ENCODE measurements around the gene MLIP. TPM values are rescaled to one million over a fixed set of nuclear protein-coding genes. Genes with fewer than 3 reads are reported as not detected.
A peak's percentile ranks its signal among the peaks of the same experiment; 100 is the strongest.

Gene MLIP
- total and polyA plus RNA-seq, 2 of the 13 experiments (the other 11 are each of a cell fraction or from before 2014, with no cell fraction given), result 0.08 to 0.33 TPM

DNA sequence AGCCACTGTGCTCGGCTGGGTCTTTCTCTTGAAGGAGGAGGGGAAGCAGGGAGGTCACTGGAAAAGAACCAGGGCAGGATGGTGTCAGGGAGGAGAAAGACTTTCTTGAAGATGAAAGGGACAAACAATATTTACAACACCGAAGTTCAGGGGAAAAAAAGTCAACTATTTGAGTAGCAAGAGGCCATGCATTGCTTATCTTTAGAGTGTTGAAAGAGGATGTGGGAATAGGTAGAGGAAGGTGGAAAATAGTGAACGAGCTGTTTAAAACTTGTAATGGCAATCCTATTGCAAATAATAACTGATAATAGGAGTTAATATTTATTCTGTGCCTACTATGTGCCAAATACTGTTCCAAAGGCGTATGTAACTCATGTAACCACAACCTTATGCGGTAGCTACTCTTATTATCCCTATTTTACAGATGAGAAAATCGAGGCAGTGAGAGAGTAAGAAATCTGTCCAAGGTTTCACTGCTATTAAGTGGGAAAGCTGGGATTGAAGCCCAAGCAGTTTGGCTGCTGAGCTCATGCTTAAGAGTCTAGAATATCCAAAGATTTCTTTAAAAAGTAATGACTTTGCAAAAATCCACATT, 12.7 kb upstream of the MLIP start (continued):
- TF ChIP-seq, protein P1, sequence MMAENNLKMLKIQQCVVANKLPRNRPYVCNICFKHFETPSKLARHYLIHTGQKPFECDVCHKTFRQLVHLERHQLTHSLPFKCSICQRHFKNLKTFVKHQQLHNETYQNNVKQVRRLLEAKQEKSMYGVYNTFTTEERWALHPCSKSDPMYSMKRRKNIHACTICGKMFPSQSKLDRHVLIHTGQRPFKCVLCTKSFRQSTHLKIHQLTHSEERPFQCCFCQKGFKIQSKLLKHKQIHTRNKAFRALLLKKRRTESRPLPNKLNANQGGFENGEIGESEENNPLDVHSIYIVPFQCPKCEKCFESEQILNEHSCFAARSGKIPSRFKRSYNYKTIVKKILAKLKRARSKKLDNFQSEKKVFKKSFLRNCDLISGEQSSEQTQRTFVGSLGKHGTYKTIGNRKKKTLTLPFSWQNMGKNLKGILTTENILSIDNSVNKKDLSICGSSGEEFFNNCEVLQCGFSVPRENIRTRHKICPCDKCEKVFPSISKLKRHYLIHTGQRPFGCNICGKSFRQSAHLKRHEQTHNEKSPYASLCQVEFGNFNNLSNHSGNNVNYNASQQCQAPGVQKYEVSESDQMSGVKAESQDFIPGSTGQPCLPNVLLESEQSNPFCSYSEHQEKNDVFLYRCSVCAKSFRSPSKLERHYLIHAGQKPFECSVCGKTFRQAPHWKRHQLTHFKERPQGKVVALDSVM (CRISPR knock-in tag; IDR thresholded peaks at IDR 0.05), result no peak
- TF ChIP-seq SCMH1 (CRISPR knock-in tag; IDR thresholded peaks at IDR 0.05; ENCODE audit: borderline replicate concordance) (no peak), KDM1A (CRISPR knock-in tag; IDR thresholded peaks at IDR 0.05) (peak; percentile 84; the same call in 1 of the 2 replicates), RXRB (CRISPR knock-in tag; IDR thresholded peaks at IDR 0.05; ENCODE audit: borderline replicate concordance) (no peak), SMYD3 (CRISPR knock-in tag; IDR thresholded peaks at IDR 0.05) (no peak), FOSL2 (CRISPR knock-in tag; IDR thresholded peaks at IDR 0.05) (0 out of 2 replicates have a peak, but pooled peaks have one; percentile 26), SNRNP70 (IDR thresholded peaks at IDR 0.05; ENCODE audit: low read depth, low read length) (no peak), JUNB (CRISPR knock-in tag; IDR thresholded peaks at IDR 0.05; ENCODE audit: borderline replicate concordance) (no peak), HNF4G (IDR thresholded peaks at IDR 0.05; ENCODE audit: borderline replicate concordance, low read depth, low read length) (no peak), HNF4G (CRISPR knock-in tag; IDR thresholded peaks at IDR 0.05; ENCODE audit: borderline replicate concordance, low read depth) (no peak), MED1 (CRISPR knock-in tag; IDR thresholded peaks at IDR 0.05) (0 out of 2 replicates have a peak, but pooled peaks have one; percentile 23), ZNF30 (CRISPR knock-in tag; IDR thresholded peaks at IDR 0.05) (no peak), REXO4 (CRISPR knock-in tag; IDR thresholded peaks at IDR 0.05; ENCODE audit: borderline replicate concordance) (no peak)
- TF ChIP-seq, protein P2, sequence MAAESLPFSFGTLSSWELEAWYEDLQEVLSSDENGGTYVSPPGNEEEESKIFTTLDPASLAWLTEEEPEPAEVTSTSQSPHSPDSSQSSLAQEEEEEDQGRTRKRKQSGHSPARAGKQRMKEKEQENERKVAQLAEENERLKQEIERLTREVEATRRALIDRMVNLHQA (CRISPR knock-in tag; IDR thresholded peaks at IDR 0.05), result no peak
- TF ChIP-seq, protein P3, sequence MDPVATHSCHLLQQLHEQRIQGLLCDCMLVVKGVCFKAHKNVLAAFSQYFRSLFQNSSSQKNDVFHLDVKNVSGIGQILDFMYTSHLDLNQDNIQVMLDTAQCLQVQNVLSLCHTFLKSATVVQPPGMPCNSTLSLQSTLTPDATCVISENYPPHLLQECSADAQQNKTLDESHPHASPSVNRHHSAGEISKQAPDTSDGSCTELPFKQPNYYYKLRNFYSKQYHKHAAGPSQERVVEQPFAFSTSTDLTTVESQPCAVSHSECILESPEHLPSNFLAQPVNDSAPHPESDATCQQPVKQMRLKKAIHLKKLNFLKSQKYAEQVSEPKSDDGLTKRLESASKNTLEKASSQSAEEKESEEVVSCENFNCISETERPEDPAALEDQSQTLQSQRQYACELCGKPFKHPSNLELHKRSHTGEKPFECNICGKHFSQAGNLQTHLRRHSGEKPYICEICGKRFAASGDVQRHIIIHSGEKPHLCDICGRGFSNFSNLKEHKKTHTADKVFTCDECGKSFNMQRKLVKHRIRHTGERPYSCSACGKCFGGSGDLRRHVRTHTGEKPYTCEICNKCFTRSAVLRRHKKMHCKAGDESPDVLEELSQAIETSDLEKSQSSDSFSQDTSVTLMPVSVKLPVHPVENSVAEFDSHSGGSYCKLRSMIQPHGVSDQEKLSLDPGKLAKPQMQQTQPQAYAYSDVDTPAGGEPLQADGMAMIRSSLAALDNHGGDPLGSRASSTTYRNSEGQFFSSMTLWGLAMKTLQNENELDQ (CRISPR knock-in tag; IDR thresholded peaks at IDR 0.05; ENCODE audit: borderline replicate concordance), result no peak
- TF ChIP-seq, protein P4, sequence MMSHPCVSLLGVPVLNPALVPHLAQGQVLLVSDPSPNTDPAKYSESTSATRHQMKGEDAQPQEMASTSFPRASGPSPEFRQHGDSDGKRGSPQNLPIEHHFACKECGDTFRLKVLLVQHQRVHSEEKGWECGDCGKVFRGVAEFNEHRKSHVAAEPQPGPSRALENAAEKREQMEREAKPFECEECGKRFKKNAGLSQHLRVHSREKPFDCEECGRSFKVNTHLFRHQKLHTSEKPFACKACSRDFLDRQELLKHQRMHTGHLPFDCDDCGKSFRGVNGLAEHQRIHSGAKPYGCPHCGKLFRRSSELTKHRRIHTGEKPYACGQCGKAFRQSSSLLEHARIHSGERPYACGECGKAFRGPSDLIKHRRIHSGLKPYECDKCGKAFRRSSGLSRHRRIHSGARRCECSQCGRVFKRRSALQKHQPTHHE (CRISPR knock-in tag; IDR thresholded peaks at IDR 0.05; ENCODE audit: borderline replicate concordance), result no peak
- TF ChIP-seq, protein P5, sequence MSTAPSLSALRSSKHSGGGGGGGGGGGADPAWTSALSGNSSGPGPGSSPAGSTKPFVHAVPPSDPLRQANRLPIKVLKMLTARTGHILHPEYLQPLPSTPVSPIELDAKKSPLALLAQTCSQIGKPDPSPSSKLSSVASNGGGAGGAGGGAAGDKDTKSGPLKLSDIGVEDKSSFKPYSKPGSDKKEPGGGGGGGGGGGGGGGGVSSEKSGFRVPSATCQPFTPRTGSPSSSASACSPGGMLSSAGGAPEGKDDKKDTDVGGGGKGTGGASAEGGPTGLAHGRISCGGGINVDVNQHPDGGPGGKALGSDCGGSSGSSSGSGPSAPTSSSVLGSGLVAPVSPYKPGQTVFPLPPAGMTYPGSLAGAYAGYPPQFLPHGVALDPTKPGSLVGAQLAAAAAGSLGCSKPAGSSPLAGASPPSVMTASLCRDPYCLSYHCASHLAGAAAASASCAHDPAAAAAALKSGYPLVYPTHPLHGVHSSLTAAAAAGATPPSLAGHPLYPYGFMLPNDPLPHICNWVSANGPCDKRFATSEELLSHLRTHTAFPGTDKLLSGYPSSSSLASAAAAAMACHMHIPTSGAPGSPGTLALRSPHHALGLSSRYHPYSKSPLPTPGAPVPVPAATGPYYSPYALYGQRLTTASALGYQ (CRISPR knock-in tag; IDR thresholded peaks at IDR 0.05), result no peak
- TF ChIP-seq, protein P6, sequence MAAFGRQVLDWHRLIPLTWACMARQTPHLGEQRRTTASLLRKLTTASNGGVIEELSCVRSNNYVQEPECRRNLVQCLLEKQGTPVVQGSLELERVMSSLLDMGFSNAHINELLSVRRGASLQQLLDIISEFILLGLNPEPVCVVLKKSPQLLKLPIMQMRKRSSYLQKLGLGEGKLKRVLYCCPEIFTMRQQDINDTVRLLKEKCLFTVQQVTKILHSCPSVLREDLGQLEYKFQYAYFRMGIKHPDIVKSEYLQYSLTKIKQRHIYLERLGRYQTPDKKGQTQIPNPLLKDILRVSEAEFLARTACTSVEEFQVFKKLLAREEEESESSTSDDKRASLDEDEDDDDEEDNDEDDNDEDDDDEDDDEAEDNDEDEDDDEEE (CRISPR knock-in tag; IDR thresholded peaks at IDR 0.05), result no peak
- TF ChIP-seq, protein P7, sequence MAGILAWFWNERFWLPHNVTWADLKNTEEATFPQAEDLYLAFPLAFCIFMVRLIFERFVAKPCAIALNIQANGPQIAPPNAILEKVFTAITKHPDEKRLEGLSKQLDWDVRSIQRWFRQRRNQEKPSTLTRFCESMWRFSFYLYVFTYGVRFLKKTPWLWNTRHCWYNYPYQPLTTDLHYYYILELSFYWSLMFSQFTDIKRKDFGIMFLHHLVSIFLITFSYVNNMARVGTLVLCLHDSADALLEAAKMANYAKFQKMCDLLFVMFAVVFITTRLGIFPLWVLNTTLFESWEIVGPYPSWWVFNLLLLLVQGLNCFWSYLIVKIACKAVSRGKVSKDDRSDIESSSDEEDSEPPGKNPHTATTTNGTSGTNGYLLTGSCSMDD (CRISPR knock-in tag; IDR thresholded peaks at IDR 0.05), result no peak
